GM12873 (cell line): ENCODE measurements around the gene MGST3.
A peak's percentile ranks its signal among the peaks of the same experiment; 100 is the strongest.

Source experiments
- TF ChIP-seq, protein P1 (sequence below): IDR thresholded peaks from 2 replicates; pipeline ENCODE4 v1.5.1; 2012; ENCODE audit warnings: low read depth, mild to moderate bottlenecking, moderate library complexity, low read length, control low read depth; ENCODE audit not compliant: insufficient read depth; ENCODE audit errors: missing control alignments

Gene MGST3

DNA sequence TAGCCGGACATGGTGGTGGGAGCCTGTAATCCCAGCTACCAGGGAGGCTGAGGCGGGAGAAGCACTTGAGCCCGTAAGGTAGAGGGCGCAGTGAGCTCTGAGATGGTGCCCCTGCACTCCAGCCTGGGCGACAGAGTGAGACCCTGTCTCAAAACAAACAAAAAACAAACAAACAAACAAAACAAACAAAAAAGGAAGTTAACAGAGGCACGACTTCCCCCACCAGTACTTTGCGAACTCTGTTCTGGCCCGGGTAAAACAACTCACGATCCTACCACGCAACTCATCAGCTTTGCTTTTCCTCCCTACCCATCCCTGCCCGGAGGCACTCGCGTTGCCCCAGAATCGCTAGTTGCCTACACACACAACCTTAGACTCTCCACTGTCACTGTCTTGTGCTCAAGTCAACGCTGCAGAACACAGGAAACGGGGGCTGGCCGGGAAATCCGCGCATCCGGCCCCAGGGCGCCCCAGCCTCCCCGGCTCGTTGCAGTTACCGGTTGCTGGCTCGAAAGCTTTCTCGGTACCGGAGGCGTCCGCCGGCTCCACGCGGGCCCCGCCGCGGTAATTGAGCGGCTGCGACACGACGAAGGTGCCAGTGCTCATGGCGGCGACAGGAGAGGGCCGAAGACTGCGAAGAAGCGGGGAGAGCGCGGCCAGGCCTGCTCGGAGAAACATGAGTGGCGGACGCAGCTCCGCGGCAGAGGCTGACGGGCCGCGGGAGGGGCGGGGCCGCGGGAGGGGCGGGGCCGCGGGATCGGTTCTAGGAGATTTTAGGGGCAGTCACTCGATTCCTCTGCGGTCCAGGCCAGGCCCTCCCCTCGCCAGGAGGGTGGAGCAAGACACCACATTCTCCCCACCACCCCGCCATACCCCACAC lies 67.1 kb downstream of the MGST3 start, which contains the start of gene ALDH9A1:
TSS of gene ALDH9A1 (minus strand) at position 682 of the 880 bp plus-strand sequence. CDS start at position 678, 4 bp downstream.
- TF ChIP-seq, protein P1, sequence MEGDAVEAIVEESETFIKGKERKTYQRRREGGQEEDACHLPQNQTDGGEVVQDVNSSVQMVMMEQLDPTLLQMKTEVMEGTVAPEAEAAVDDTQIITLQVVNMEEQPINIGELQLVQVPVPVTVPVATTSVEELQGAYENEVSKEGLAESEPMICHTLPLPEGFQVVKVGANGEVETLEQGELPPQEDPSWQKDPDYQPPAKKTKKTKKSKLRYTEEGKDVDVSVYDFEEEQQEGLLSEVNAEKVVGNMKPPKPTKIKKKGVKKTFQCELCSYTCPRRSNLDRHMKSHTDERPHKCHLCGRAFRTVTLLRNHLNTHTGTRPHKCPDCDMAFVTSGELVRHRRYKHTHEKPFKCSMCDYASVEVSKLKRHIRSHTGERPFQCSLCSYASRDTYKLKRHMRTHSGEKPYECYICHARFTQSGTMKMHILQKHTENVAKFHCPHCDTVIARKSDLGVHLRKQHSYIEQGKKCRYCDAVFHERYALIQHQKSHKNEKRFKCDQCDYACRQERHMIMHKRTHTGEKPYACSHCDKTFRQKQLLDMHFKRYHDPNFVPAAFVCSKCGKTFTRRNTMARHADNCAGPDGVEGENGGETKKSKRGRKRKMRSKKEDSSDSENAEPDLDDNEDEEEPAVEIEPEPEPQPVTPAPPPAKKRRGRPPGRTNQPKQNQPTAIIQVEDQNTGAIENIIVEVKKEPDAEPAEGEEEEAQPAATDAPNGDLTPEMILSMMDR: peak; percentile 40

DNA sequence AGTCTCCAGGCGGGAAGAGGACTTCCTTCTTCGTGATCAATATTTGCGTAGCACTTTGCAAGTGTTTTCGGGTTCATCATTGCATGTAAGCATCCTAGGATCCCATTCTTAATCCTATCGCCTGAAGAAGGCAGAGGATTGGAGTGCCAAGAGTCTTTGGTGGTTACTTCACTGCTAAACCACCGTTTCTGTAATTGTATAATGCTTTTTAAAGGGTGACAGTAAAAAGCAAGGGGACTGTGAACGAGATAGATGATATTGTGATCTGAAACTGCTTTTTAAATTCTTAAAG lies 67.7 kb downstream of the MGST3 start:
- TF ChIP-seq, protein P1: no peak

DNA sequence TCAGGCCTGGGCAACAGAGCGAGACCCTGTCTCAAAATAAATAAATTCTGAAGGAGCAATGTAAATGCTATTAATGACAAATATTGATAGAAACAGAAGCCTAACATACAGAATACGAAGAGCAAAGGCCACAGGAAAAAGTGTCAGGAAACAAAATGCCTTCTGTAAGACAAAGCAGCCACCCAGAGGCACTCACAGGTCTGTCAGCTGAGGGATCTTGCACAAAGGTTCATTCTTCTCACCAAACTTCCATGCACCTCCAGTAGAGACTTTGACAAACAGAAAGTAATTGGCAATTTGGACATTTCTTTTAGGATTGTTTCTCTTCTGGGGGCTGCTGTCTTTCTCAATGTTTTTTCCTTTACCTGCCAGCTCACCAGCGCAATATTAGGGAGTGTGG lies 68.5 kb downstream of the MGST3 start:
- TF ChIP-seq, protein P1: no peak

- TF ChIP-seq, protein P1: no peak
Measured at GRCh38 chr1:165703648-165704047, 72.6 kb downstream of the MGST3 start.
